PC-9 (cell line): ENCODE results near the gene PDXDC1. TPM values are rescaled to one million over a fixed set of nuclear protein-coding genes. Genes with fewer than 3 reads are reported as not detected.
"Not testable (repeated sequence)": the region's sequence is repeated elsewhere in the genome, so short reads cannot be mapped to it uniquely, and the experiment has no call there.

Experiments used
- BruUV-seq: library from RNA; stranded (reverse); fragments of 400-500 nt; replicated peaks from 2 replicates; lab custom pipeline; 2021; lab: Mats Ljungman, UMichigan
- CTCF ChIA-PET: fragments of 300-600 bp; sonication (Branson Sonifier 250); formaldehyde crosslinking; loops from one replicate; lab custom pipeline; 2022; ENCODE audit warnings: antibody characterized with exemption; lab: Charles Lee
- POLR2A ChIA-PET: fragments of 300-600 bp; sonication (Branson Sonifier 250); formaldehyde crosslinking; loops from one replicate; lab custom pipeline; 2022; ENCODE audit warnings: antibody characterized with exemption; ENCODE audit not compliant: unreplicated experiment; lab: Charles Lee
- DNase-seq, 2 experiments: peaks; one replicate each; pipeline versions ENCODE4 v3.0.0 to v3.0.0-alpha.2; 2015 to 2022; ENCODE audit warnings: mixed read lengths in 1 of 2
- H2AFZ ChIP-seq: fragments of 200-600 bp; sonication (generic); 2 replicates; pipeline ENCODE4 v1.8.1; 2017; ENCODE audit warnings: antibody characterized with exemption
- H3F3A ChIP-seq: fragments of 200-600 bp; sonication (generic); 2 replicates; pipeline ENCODE4 v1.8.1; 2017; ENCODE audit warnings: antibody characterized with exemption, mild to moderate bottlenecking, low read depth; ENCODE audit not compliant: insufficient read depth
- H3K27ac ChIP-seq: fragments of 200-600 bp; sonication (generic); 2 replicates; pipeline ENCODE4 v1.6.1; 2016; ENCODE audit warnings: mixed run types
- H3K27me3 ChIP-seq: fragments of 200-600 bp; sonication (generic); 2 replicates; pipeline ENCODE4 v1.6.1; 2016; ENCODE audit warnings: low read depth, mixed run types; ENCODE audit not compliant: insufficient read depth
- H3K36me3 ChIP-seq: fragments of 200-600 bp; sonication (generic); 2 replicates; pipeline ENCODE4 v1.6.1; 2016; ENCODE audit warnings: low read depth, mixed run types
- H3K4me1 ChIP-seq: fragments of 200-600 bp; sonication (generic); replicated peaks from 2 replicates; pipeline ENCODE4 v1.6.1; 2016; ENCODE audit warnings: mixed run types; ENCODE audit not compliant: insufficient read depth
- H3K4me2 ChIP-seq: fragments of 200-600 bp; sonication (generic); 2 replicates; pipeline ENCODE4 v1.6.1; 2017; ENCODE audit warnings: mixed run types
- H3K4me3 ChIP-seq: fragments of 200-600 bp; sonication (generic); 2 replicates; pipeline ENCODE4 v1.6.1; 2016; ENCODE audit warnings: mixed run types
- H3K79me2 ChIP-seq: fragments of 200-600 bp; sonication (generic); 2 replicates; pipeline ENCODE4 v1.6.1; 2017; ENCODE audit warnings: low read depth, mixed run types
- H3K9me2 ChIP-seq: fragments of 200-600 bp; sonication (generic); 2 replicates; pipeline ENCODE4 v1.8.1; 2017; ENCODE audit warnings: mild to moderate bottlenecking; ENCODE audit not compliant: insufficient read depth
- H3K9me3 ChIP-seq: fragments of 200-600 bp; sonication (generic); 2 replicates; pipeline ENCODE4 v1.8.1; 2016; ENCODE audit warnings: low read depth; ENCODE audit not compliant: insufficient read depth
- H4K20me1 ChIP-seq: fragments of 200-600 bp; sonication (generic); 2 replicates; pipeline ENCODE4 v1.8.1; 2017; ENCODE audit not compliant: insufficient read depth
- intact Hi-C: fragments of 100-400 bp; cut with micrococcal nuclease; formaldehyde crosslinking; loops from one replicate; pipeline ENCODE4 v1.10.0; 2022; ENCODE audit not compliant: unreplicated experiment
- total RNA-seq: library from RNA; stranded (reverse); gene quantifications from 2 replicates; pipeline ENCODE4 v1.2.3, GENCODE V29; 2021

PDXDC1 gene
- total RNA-seq, 1 experiment from 2014 or later: 120 TPM

GRCh38 chr16:15148831-15149230, 174.0 kb downstream of the PDXDC1 start:
- H3K4me3 ChIP-seq, CTCF ChIA-PET, intact Hi-C loops, H2AFZ ChIP-seq, H3K79me2 ChIP-seq, H3K9me3 ChIP-seq, POLR2A ChIA-PET, H4K20me1 ChIP-seq, DNase-seq, H3F3A ChIP-seq, H3K4me2 ChIP-seq, H3K27ac ChIP-seq, H3K36me3 ChIP-seq, BruUV-seq, H3K4me1 ChIP-seq, H3K9me2 ChIP-seq, H3K27me3 ChIP-seq: not testable (repeated sequence)

GRCh38 chr16:15149260-15149659, 174.4 kb downstream of the PDXDC1 start:
- H3F3A ChIP-seq, H3K27me3 ChIP-seq, H3K27ac ChIP-seq, H3K36me3 ChIP-seq, H3K4me1 ChIP-seq, CTCF ChIA-PET, BruUV-seq, intact Hi-C loops, H3K4me2 ChIP-seq, H3K9me2 ChIP-seq, H4K20me1 ChIP-seq, H2AFZ ChIP-seq, DNase-seq, H3K4me3 ChIP-seq, POLR2A ChIA-PET, H3K9me3 ChIP-seq, H3K79me2 ChIP-seq: not testable (repeated sequence)

GRCh38 chr16:15154005-15154404, 179.2 kb downstream of the PDXDC1 start:
- CTCF ChIA-PET, H3K27ac ChIP-seq, H3K9me3 ChIP-seq, H3K4me1 ChIP-seq, POLR2A ChIA-PET, H3K9me2 ChIP-seq, H3K36me3 ChIP-seq, BruUV-seq, H3F3A ChIP-seq, intact Hi-C loops, H4K20me1 ChIP-seq, H3K79me2 ChIP-seq, H3K27me3 ChIP-seq: not testable (repeated sequence)
- peak overlapping the region; percentile 70 for H3K4me2 ChIP-seq
- peak overlapping the region; percentile 75 for H3K4me3 ChIP-seq
- H2AFZ ChIP-seq: peak overlapping the region; percentile 74; the same call in 1 of the 2 replicates
- DNase-seq: peak in 1 of 2 experiments; percentile 40

GRCh38 chr16:15154650-15155562, 180.1 kb downstream of the PDXDC1 start:
- H3K27ac ChIP-seq, H3K9me3 ChIP-seq, intact Hi-C loops, H3K36me3 ChIP-seq, H3K79me2 ChIP-seq, H3K4me1 ChIP-seq, H3K9me2 ChIP-seq, H3K27me3 ChIP-seq, H3F3A ChIP-seq, BruUV-seq, CTCF ChIA-PET, POLR2A ChIA-PET, H4K20me1 ChIP-seq: not testable (repeated sequence)
- DNase-seq: peak; percentile 78 to 99
- H3K4me3 ChIP-seq: peak overlapping the region; percentile 64; the same call in 1 of the 2 replicates
- peak overlapping the region; percentile 77 for H3K4me2 ChIP-seq
- peak overlapping the region; percentile 67; the same call in 1 of the 2 replicates for H2AFZ ChIP-seq

GRCh38 chr16:15157644-15158043, 182.8 kb downstream of the PDXDC1 start:
- H2AFZ ChIP-seq, H3K4me2 ChIP-seq, H3K4me3 ChIP-seq, H3K79me2 ChIP-seq, H3K27me3 ChIP-seq, H3K4me1 ChIP-seq, H3F3A ChIP-seq, CTCF ChIA-PET, H3K9me2 ChIP-seq, BruUV-seq, H4K20me1 ChIP-seq, H3K27ac ChIP-seq, DNase-seq, POLR2A ChIA-PET, H3K9me3 ChIP-seq, intact Hi-C loops, H3K36me3 ChIP-seq: not testable (repeated sequence)

GRCh38 chr16:15159671-15160070, 184.8 kb downstream of the PDXDC1 start:
- H4K20me1 ChIP-seq, H3K27ac ChIP-seq, intact Hi-C loops, BruUV-seq, H3K4me2 ChIP-seq, POLR2A ChIA-PET, H3K9me3 ChIP-seq, H3K27me3 ChIP-seq, H3K9me2 ChIP-seq, CTCF ChIA-PET, H3K79me2 ChIP-seq, H3F3A ChIP-seq, DNase-seq, H3K4me1 ChIP-seq, H3K36me3 ChIP-seq, H3K4me3 ChIP-seq, H2AFZ ChIP-seq: not testable (repeated sequence)

- H2AFZ ChIP-seq, H3K4me2 ChIP-seq, CTCF ChIA-PET, POLR2A ChIA-PET, H3K27me3 ChIP-seq, H3K9me2 ChIP-seq, DNase-seq, H3K79me2 ChIP-seq, H3K4me1 ChIP-seq, H3K4me3 ChIP-seq, BruUV-seq, H3F3A ChIP-seq, H4K20me1 ChIP-seq, H3K27ac ChIP-seq, H3K9me3 ChIP-seq, H3K36me3 ChIP-seq, intact Hi-C loops: not testable (repeated sequence)
Measured at GRCh38 chr16:15160571-15160970, 185.7 kb downstream of the PDXDC1 start.
